ENCODE measurements around the gene ARHGAP23. TPM values are rescaled to one million over a fixed set of nuclear protein-coding genes. Genes with fewer than 3 reads are reported as not detected.

The ARHGAP23 gene
- total RNA-seq, 3 donors from 2014 or later: 6.1 to 44.6 (median 12.6) TPM

GRCh38 chr17:38538906-38539305 is 110.6 kb downstream of the ARHGAP23 start:
- Histone ChIP-seq H3K36me3 (ENCODE audit: low read depth) (no peaks in the 10 kb centered on the region), H3K4me1 (ENCODE audit: low read depth) (no peaks in the 10 kb centered on the region), H3K4me3 (no peak overlapping the region), H3K9me3 (no peaks in the 10 kb centered on the region)
- ATAC-seq: peak; percentile 77
- no peak for TF ChIP-seq CTCF (IDR thresholded peaks at IDR 0.05)
- intact Hi-C loops (cut with DNase I, micrococcal nuclease): no loop called here
- DNase-seq: peak in 1 of 3 donors; percentile 14

GRCh38 chr17:38539386-38539785 is 111.1 kb downstream of the ARHGAP23 start:
- intact Hi-C loops (cut with DNase I, micrococcal nuclease): no loop called here
- Histone ChIP-seq H3K4me1 (ENCODE audit: low read depth) (no peaks in the 10 kb centered on the region), H3K4me3 (no peak overlapping the region), H3K9me3 (no peaks in the 10 kb centered on the region), H3K36me3 (ENCODE audit: low read depth) (no peaks in the 10 kb centered on the region)
- DNase-seq (no peak), ATAC-seq (peak; percentile 53)
- TF ChIP-seq CTCF (IDR thresholded peaks at IDR 0.05): no peak

GRCh38 chr17:38540514-38541045 is 112.3 kb downstream of the ARHGAP23 start:
- intact Hi-C loops (cut with DNase I, micrococcal nuclease): no loop called here
- DNase-seq: no peak
- ATAC-seq: no peak
- Histone ChIP-seq H3K4me3 (no peak overlapping the region), H3K4me1 (ENCODE audit: low read depth) (no peaks in the 10 kb centered on the region), H3K36me3 (ENCODE audit: low read depth) (no peaks in the 10 kb centered on the region), H3K9me3 (no peaks in the 10 kb centered on the region)
- TF ChIP-seq CTCF (IDR thresholded peaks at IDR 0.05): no peak

- intact Hi-C loops (cut with DNase I, micrococcal nuclease): no loop called here
- no peak for TF ChIP-seq CTCF (IDR thresholded peaks at IDR 0.05)
- H3K4me1 ChIP-seq (ENCODE audit: low read depth): no peaks in the 10 kb centered on the region
- DNase-seq: no peak
- no peak overlapping the region for H3K4me3 ChIP-seq
- no peaks in the 10 kb centered on the region for H3K36me3 ChIP-seq (ENCODE audit: low read depth)
- H3K9me3 ChIP-seq: no peaks in the 10 kb centered on the region
- no peak for ATAC-seq
Observed at GRCh38 chr17:38541281-38541680, 113.0 kb downstream of the ARHGAP23 start.

GRCh38 chr17:38542286-38542685 is 114.0 kb downstream of the ARHGAP23 start:
- DNase-seq (no peak), ATAC-seq (no peak)
- no peaks in the 10 kb centered on the region for H3K4me1 ChIP-seq (ENCODE audit: low read depth)
- TF ChIP-seq CTCF (IDR thresholded peaks at IDR 0.05): no peak
- intact Hi-C loops (cut with DNase I, micrococcal nuclease): no loop called here
- no peaks in the 10 kb centered on the region for H3K9me3 ChIP-seq
- H3K4me3 ChIP-seq: no peak overlapping the region
- no peaks in the 10 kb centered on the region for H3K36me3 ChIP-seq (ENCODE audit: low read depth)

Measured in mucosa of descending colon (tissue), 3 donors.